GM23248 (cell line): ENCODE measurements around the gene PSD4. TPM values are rescaled to one million over a fixed set of nuclear protein-coding genes. Genes with fewer than 3 reads are reported as not detected.

Source experiments
- DNase-seq: peaks from one replicate; pipeline ENCODE4 v3.0.0-alpha.2; 2015
- H2AFZ ChIP-seq: fragments of 200-600 bp; sonication (generic); 2 replicates; pipeline ENCODE4 v1.6.1; 2016; ENCODE audit warnings: antibody characterized with exemption
- H3F3A ChIP-seq: fragments of 200-600 bp; sonication (generic); 2 replicates; pipeline ENCODE4 v1.6.1; 2016; ENCODE audit warnings: mild to moderate bottlenecking, antibody characterized with exemption, mixed run types; ENCODE audit not compliant: insufficient read depth
- H3K27ac ChIP-seq: fragments of 200-600 bp; sonication (generic); 2 replicates; pipeline ENCODE4 v1.5.1; 2016; ENCODE audit warnings: mild to moderate bottlenecking
- H3K27me3 ChIP-seq: fragments of 200-600 bp; sonication (generic); replicated peaks from 2 replicates; pipeline ENCODE4 v1.6.1; 2016; ENCODE audit warnings: mild to moderate bottlenecking; ENCODE audit not compliant: insufficient read depth
- H3K36me3 ChIP-seq: fragments of 200-600 bp; sonication (generic); 2 replicates; pipeline ENCODE4 v1.6.1; 2016; ENCODE audit warnings: low read depth, mild to moderate bottlenecking
- H3K4me1 ChIP-seq: fragments of 200-600 bp; sonication (generic); 2 replicates; pipeline ENCODE4 v1.6.1; 2016; ENCODE audit warnings: mild to moderate bottlenecking; ENCODE audit not compliant: insufficient read depth
- H3K4me2 ChIP-seq: fragments of 200-600 bp; sonication (generic); one replicate; pipeline ENCODE4 v1.6.1; 2016; ENCODE audit warnings: mild to moderate bottlenecking; ENCODE audit not compliant: unreplicated experiment
- H3K4me3 ChIP-seq: fragments of 200-600 bp; sonication (generic); 2 replicates; pipeline ENCODE4 v1.5.1; 2016; ENCODE audit warnings: mild to moderate bottlenecking
- H3K79me2 ChIP-seq: fragments of 200-600 bp; sonication (generic); 2 replicates; pipeline ENCODE4 v1.6.1; 2016; ENCODE audit warnings: mild to moderate bottlenecking; ENCODE audit not compliant: insufficient read depth
- H3K9ac ChIP-seq: fragments of 200-600 bp; sonication (generic); 2 replicates; pipeline ENCODE4 v1.6.1; 2016; ENCODE audit warnings: mild to moderate bottlenecking
- H3K9me2 ChIP-seq: fragments of 200-600 bp; sonication (generic); 2 replicates; pipeline ENCODE4 v1.6.1; 2016; ENCODE audit warnings: mixed run types, mild to moderate bottlenecking, moderate library complexity; ENCODE audit not compliant: insufficient read depth
- H3K9me3 ChIP-seq: fragments of 200-600 bp; sonication (generic); one replicate; pipeline ENCODE4 v1.6.1; 2017; ENCODE audit warnings: low read depth
- H4K20me1 ChIP-seq: fragments of 200-600 bp; sonication (generic); 2 replicates; pipeline ENCODE4 v1.6.0; 2016; ENCODE audit not compliant: insufficient read depth
- EZH2 ChIP-seq: fragments of 200-600 bp; sonication (generic); IDR thresholded peaks from 2 replicates; pipeline ENCODE4 v1.6.1; 2018; ENCODE audit warnings: antibody characterized with exemption, mild to moderate bottlenecking; ENCODE audit not compliant: insufficient read depth, poor library complexity, severe bottlenecking
- EZH2phosphoT487 ChIP-seq: fragments of 200-600 bp; sonication (generic); IDR thresholded peaks from 2 replicates; pipeline ENCODE4 v1.6.1; 2018; ENCODE audit warnings: antibody characterized with exemption, moderate library complexity, mild to moderate bottlenecking, low read depth; ENCODE audit not compliant: insufficient read depth
- WGBS, 2 experiments: methylation state at CpG; one replicate each; pipeline ENCODE4 v1.1.6; 2015 to 2017; ENCODE audit warnings: low lambda C conversion rate in 2 of 2, low coverage in 1 of 2; ENCODE audit errors: missing lambda C conversion rate in 2 of 2; 5-methylcytosine and 5-hydroxymethylcytosine counted together
- in situ Hi-C: fragments of 300-500 bp; cut with MboI; formaldehyde crosslinking; loops from 2 replicates; pipeline ENCODE4 v1.15.0; 2020
- polyA plus RNA-seq: library from polyadenylated mRNA; unstranded; fragments of >200 nt; fragmentation: Nextera tagmentation; extraction: Ambion mirVana; gene quantifications from 2 replicates; pipeline ENCODE4 v1.2.1, GENCODE V29; 2016
- total RNA-seq: library from RNA; depleted of rRNA; stranded (reverse); fragments of >200 nt; shearing (Covaris generic); gene quantifications from 2 replicates; pipeline ENCODE4 v1.2.3, GENCODE V29; 2014

Gene PSD4
- total and polyA plus RNA-seq, 2 experiments from 2014 or later, result 1.1 to 6.1 TPM

- DNase-seq, result no peak
These were observed 17.1 kb downstream of the PSD4 start for GRCh38 chr2:113190871-113191270.

GRCh38 chr2:113192459-113193100 is 18.8 kb downstream of the PSD4 start:
- in situ Hi-C loops, result no loop called here
- no peak overlapping the region for H3K27ac ChIP-seq

More at GRCh38 chr2:113190871-113191270, 17.1 kb downstream of the PSD4 start:
- no peak overlapping the region for H2AFZ ChIP-seq
- H3K27me3 ChIP-seq, result no peaks in the 10 kb centered on the region
- H3K9ac ChIP-seq, result no peak overlapping the region
- H3F3A ChIP-seq, result no peaks in the 10 kb centered on the region
- no peaks in the 10 kb centered on the region for H3K4me1 ChIP-seq
- H3K79me2 ChIP-seq, result no peaks in the 10 kb centered on the region
- no peaks in the 10 kb centered on the region for H4K20me1 ChIP-seq
- H3K36me3 ChIP-seq, result no peaks in the 10 kb centered on the region
- in situ Hi-C loops, result no loop called here
- no peak overlapping the region for H3K4me3 ChIP-seq
- 9 to 25% methylated on average over 1 of the region's 1 CpG for WGBS, 2 experiments
- H3K9me2 ChIP-seq, result no peaks in the 10 kb centered on the region
- no peak for TF ChIP-seq EZH2
- no peak for TF ChIP-seq EZH2phosphoT487
- no peak overlapping the region for H3K27ac ChIP-seq
- H3K4me2 ChIP-seq, result no peak overlapping the region
- no peaks in the 10 kb centered on the region for H3K9me3 ChIP-seq

GRCh38 chr2:113195923-113196501 is 22.2 kb downstream of the PSD4 start:
- Histone ChIP-seq H3K36me3 (no peaks in the 10 kb centered on the region), H3K9me2 (no peaks in the 10 kb centered on the region), H4K20me1 (no peaks in the 10 kb centered on the region), H3K9me3 (no peaks in the 10 kb centered on the region), H3K4me2 (no peak overlapping the region), H3K4me1 (no peaks in the 10 kb centered on the region), H3F3A (no peaks in the 10 kb centered on the region), H3K79me2 (no peaks in the 10 kb centered on the region), H2AFZ (no peak overlapping the region), H3K4me3 (no peak overlapping the region), H3K27ac (no peak overlapping the region), H3K9ac (no peak overlapping the region), H3K27me3 (no peaks in the 10 kb centered on the region)
- in situ Hi-C loops, result no loop called here
- DNase-seq, result no peak
- TF ChIP-seq EZH2phosphoT487 (no peak), EZH2 (no peak)
- WGBS, 2 experiments, result 90 to 91% methylated on average over 11 of the region's 11 CpGs

More at GRCh38 chr2:113192459-113193100, 18.8 kb downstream of the PSD4 start:
- TF ChIP-seq EZH2phosphoT487, result no peak
- Histone ChIP-seq H3K36me3 (no peaks in the 10 kb centered on the region), H3K9ac (no peak overlapping the region), H3K27me3 (no peaks in the 10 kb centered on the region), H3K9me3 (no peaks in the 10 kb centered on the region), H3K4me2 (no peak overlapping the region), H3K4me3 (no peak overlapping the region), H3K79me2 (no peaks in the 10 kb centered on the region), H3K4me1 (no peaks in the 10 kb centered on the region), H2AFZ (no peak overlapping the region), H3F3A (no peaks in the 10 kb centered on the region), H3K9me2 (no peaks in the 10 kb centered on the region), H4K20me1 (no peaks in the 10 kb centered on the region)
- WGBS, 2 experiments, result 73 to 76% methylated on average over 7 of the region's 7 CpGs
- DNase-seq, result no peak

- no peaks in the 10 kb centered on the region for H3K36me3 ChIP-seq
- H3K27me3 ChIP-seq, result no peaks in the 10 kb centered on the region
- WGBS, 2 experiments, result 84 to 95% methylated on average over 4 of the region's 4 CpGs
- in situ Hi-C loops, result no loop called here
- TF ChIP-seq EZH2, result no peak
- no peak for TF ChIP-seq EZH2phosphoT487
- H3K4me3 ChIP-seq, result no peak overlapping the region
- H3K9me2 ChIP-seq, result no peaks in the 10 kb centered on the region
- no peak overlapping the region for H2AFZ ChIP-seq
- DNase-seq, result no peak
- H3K9me3 ChIP-seq, result no peaks in the 10 kb centered on the region
- no peaks in the 10 kb centered on the region for H3F3A ChIP-seq
- H3K4me2 ChIP-seq, result no peak overlapping the region
- H3K4me1 ChIP-seq, result no peaks in the 10 kb centered on the region
- H3K9ac ChIP-seq, result no peak overlapping the region
- no peaks in the 10 kb centered on the region for H4K20me1 ChIP-seq
- no peak overlapping the region for H3K27ac ChIP-seq
- H3K79me2 ChIP-seq, result no peaks in the 10 kb centered on the region
These were observed 23.1 kb downstream of the PSD4 start for GRCh38 chr2:113196839-113197238.
